K562 (cell line): ENCODE results near the gene URI1. TPM values are rescaled to one million over a fixed set of nuclear protein-coding genes. Genes with fewer than 3 reads are reported as not detected.

Experiments
- ATAC-seq: fragments of 200-7000 bp; cut with Tn5 transposase; 3 replicates; pipeline ENCODE4 v1.9.1; 2020; ENCODE audit warnings: moderate library complexity
- BruUV-seq: library from RNA; stranded (reverse); fragments of 400-500 nt; replicated peaks from 2 replicates; lab custom pipeline; 2021; lab: Mats Ljungman, UMichigan
- CTCF ChIA-PET: fragments of 300-600 bp; formaldehyde crosslinking; extraction: SDS; loops from one replicate; lab custom pipeline; 2021; ENCODE audit warnings: low intra/inter-chr PET ratio; lab: Yijun Ruan, JAX
- POLR2A ChIA-PET: fragments of 300-600, 350-650 bp; sonication (Branson Sonifier 250); formaldehyde crosslinking; extraction: SDS; loops from one replicate; lab custom pipeline; 2021; ENCODE audit warnings: antibody characterized with exemption, inconsistent platforms; lab: Yijun Ruan, JAX
- DNase-seq, 4 experiments: peaks; one replicate each; pipeline versions ENCODE4 v3.0.0 to v3.0.0-alpha.2; 2011 to 2018; ENCODE audit warnings: low spot score in 3 of 4, mixed read lengths in 3 of 4; ENCODE audit errors: extremely low read depth in 1 of 4
- FAIRE-seq: peaks from 2 replicates; lab custom pipeline; 2011; peaks lifted over from hg19 to GRCh38; lab: Jason Lieb, UNC
- H2AFZ ChIP-seq: 2 replicates; pipeline ENCODE4 v1.6.0; 2011; ENCODE audit warnings: low read depth, low read length, control low read depth, inconsistent platforms
- H3K27ac ChIP-seq: fragments of 200-600 bp; 3 replicates; pipeline ENCODE4 v1.8.0; 2011; ENCODE audit warnings: low read depth, mild to moderate bottlenecking, control low read depth, inconsistent platforms, low read length, moderate library complexity, mixed read lengths; ENCODE audit errors: extremely low read depth
- H3K27me3 ChIP-seq, 2 experiments: fragments of 300-600 bp in 1 of 2; 2 replicates in 1 of 2; 3 replicates in 1 of 2; pipeline versions ENCODE4 v1.6.0 to v1.8.0; 2011; ENCODE audit warnings: inconsistent platforms in 2 of 2, low read length in 2 of 2, mild to moderate bottlenecking in 1 of 2, mixed read lengths in 1 of 2, moderate library complexity in 1 of 2; ENCODE audit not compliant: control insufficient read depth in 2 of 2, insufficient read depth in 2 of 2
- H3K36me3 ChIP-seq: fragments of 300-600 bp; 3 replicates; pipeline ENCODE4 v1.8.0; 2011; ENCODE audit warnings: mild to moderate bottlenecking, low read length, inconsistent platforms; ENCODE audit not compliant: control insufficient read depth, insufficient read depth
- H3K4me1 ChIP-seq, 2 experiments: fragments of 200-600 bp in 1 of 2; replicated peaks in 1 of 2; 2 replicates in 1 of 2; 3 replicates in 1 of 2; pipeline versions ENCODE4 v1.5.1 to v1.8.0; 2011; ENCODE audit warnings: inconsistent platforms in 2 of 2, low read length in 2 of 2, mild to moderate bottlenecking in 1 of 2, mixed read lengths in 1 of 2, moderate library complexity in 1 of 2; ENCODE audit not compliant: control insufficient read depth in 2 of 2, insufficient read depth in 2 of 2
- H3K4me2 ChIP-seq: 2 replicates; pipeline ENCODE4 v1.6.1; 2011; ENCODE audit warnings: low read length, control low read depth, inconsistent platforms, mixed read lengths; ENCODE audit not compliant: insufficient read depth
- H3K4me3 ChIP-seq: fragments of 200-600 bp; sonication (generic), shearing (Covaris generic); 2 replicates; pipeline ENCODE4 v1.5.1; 2016; ENCODE audit warnings: control low read depth, inconsistent platforms
- H3K79me2 ChIP-seq: fragments of 200-600 bp; 3 replicates; pipeline ENCODE4 v1.8.0; 2011; ENCODE audit warnings: low read length, inconsistent platforms; ENCODE audit not compliant: control insufficient read depth, insufficient read depth
- H3K9ac ChIP-seq, 2 experiments: 2 replicates each; pipeline versions ENCODE4 v1.6.0 to v1.6.1; 2011; ENCODE audit warnings: low read depth in 2 of 2, low read length in 2 of 2, control low read depth in 1 of 2, inconsistent platforms in 1 of 2, mild to moderate bottlenecking in 1 of 2, mixed read lengths in 1 of 2; ENCODE audit not compliant: insufficient read depth in 1 of 2
- H3K9me1 ChIP-seq: one replicate; pipeline ENCODE4 v1.6.0; 2011; ENCODE audit warnings: inconsistent platforms, mild to moderate bottlenecking, low read length, moderate library complexity; ENCODE audit not compliant: control insufficient read depth, insufficient read depth
- H3K9me3 ChIP-seq: replicated peaks from 2 replicates; pipeline ENCODE4 v1.5.1; 2011; ENCODE audit warnings: low read depth, low read length, inconsistent platforms; ENCODE audit not compliant: control insufficient read depth, insufficient read depth
- H4K20me1 ChIP-seq: replicated peaks from 2 replicates; pipeline ENCODE4 v1.6.1; 2011; ENCODE audit warnings: low read length, inconsistent platforms, mixed read lengths; ENCODE audit not compliant: control insufficient read depth, insufficient read depth
- FOXJ2 ChIP-seq: fragments of 200-800 bp; sonication (Bioruptor generic); IDR thresholded peaks from 2 replicates; pipeline ENCODE4 v1.6.1; 2016; ENCODE audit warnings: missing genetic modification characterization, missing compliant biosample characterization
- FOXM1 ChIP-seq, 2 experiments: fragments of 450-650 bp in 1 of 2; sonication (generic) in 1 of 2; formaldehyde crosslinking in 1 of 2; IDR thresholded peaks; 2 replicates each; pipeline versions ENCODE4 v1.6.1 to v1.9.0; 2017 to 2022; ENCODE audit warnings: low read depth in 2 of 2, mild to moderate bottlenecking in 2 of 2, missing genetic modification reagents in 1 of 2, moderate library complexity in 1 of 2
- MYBL2 ChIP-seq, 2 experiments: fragments of 450-650 bp in 1 of 2; sonication (generic) in 1 of 2; formaldehyde crosslinking in 1 of 2; IDR thresholded peaks; 2 replicates each; pipeline versions ENCODE4 v1.6.1 to v1.8.1; 2017 to 2022; ENCODE audit warnings: borderline replicate concordance in 1 of 2, inconsistent platforms in 1 of 2, low read depth in 1 of 2, mild to moderate bottlenecking in 1 of 2, missing genetic modification reagents in 1 of 2, moderate library complexity in 1 of 2
- MYC ChIP-seq, 2 experiments: fragments of 250-450 bp in 1 of 2; sonication (Bioruptor Pico) in 1 of 2; IDR thresholded peaks; 2 replicates each; pipeline versions ENCODE4 v1.5.1 to v1.6.1; 2012 to 2021; ENCODE audit warnings: low read depth in 2 of 2, borderline replicate concordance in 1 of 2, improper control_type of control experiment in 1 of 2, low read length in 1 of 2, mild to moderate bottlenecking in 1 of 2, moderate library complexity in 1 of 2
- NR2C2 ChIP-seq, 2 experiments: fragments of 200-800 bp in 1 of 2; sonication (Bioruptor generic) in 1 of 2; sonication (generic) in 1 of 2; formaldehyde crosslinking in 1 of 2; IDR thresholded peaks; 2 replicates each; pipeline versions ENCODE4 v1.6.1 to v1.8.0; 2016 to 2022; ENCODE audit warnings: mild to moderate bottlenecking in 1 of 2, missing compliant biosample characterization in 1 of 2, missing genetic modification characterization in 1 of 2, missing genetic modification reagents in 1 of 2
- ZFP36 ChIP-seq: fragments of 150-350 bp; IDR thresholded peaks from 2 replicates; pipeline ENCODE4 v1.6.1; 2018; ENCODE audit warnings: low read length, low read depth; ENCODE audit not compliant: partially characterized antibody
- ZNF316 ChIP-seq: fragments of 450-650 bp; IDR thresholded peaks from 2 replicates; pipeline ENCODE4 v1.6.1; 2016
- WGBS: fragments of 100-300 bp; shearing (Covaris generic); methylation state at CpG from one replicate; pipeline ENCODE4 v1.1.6; 2016; ENCODE audit warnings: low coverage, mixed read lengths; ENCODE audit not compliant: insufficient coverage; ENCODE audit errors: missing lambda C conversion rate; 5-methylcytosine and 5-hydroxymethylcytosine counted together
- in situ Hi-C: fragments of 300-500 bp; cut with MboI; formaldehyde crosslinking; loops from 4 replicates; pipeline ENCODE4 v1.15.0; 2018; ENCODE audit warnings: inconsistent platforms, mixed read lengths
- intact Hi-C: fragments of 100-400 bp; cut with micrococcal nuclease; formaldehyde crosslinking; loops from 2 replicates; pipeline ENCODE4 v1.14.2; 2022
- polyA plus RNA-seq, 8 experiments: library from polyadenylated mRNA; depleted of rRNA in 4 of 8; stranded (reverse) in 5 of 8; unstranded in 3 of 8; fragments of >200 nt; fragmentation: Nextera tagmentation in 2 of 8; fragmentation: Illumina TruSeq in 1 of 8; extraction: Ambion mirVana in 2 of 8; extraction: Trizol in 1 of 8; gene quantifications; 2 replicates each; pipeline versions ENCODE4 v1.2.1 to v1.2.3, GENCODE V29; 2011 to 2014; ENCODE audit warnings: inconsistent platforms in 1 of 8, missing spikeins in 1 of 8
- total RNA-seq, 7 experiments: library from RNA; depleted of rRNA in 6 of 7; stranded (reverse); fragments of >200 nt in 6 of 7; fragmentation: Illumina TruSeq in 2 of 7; extraction: Trizol in 2 of 7; gene quantifications; 2 replicates each; pipeline versions ENCODE4 v1.2.1 to v1.2.3, GENCODE V29; 2011 to 2021; ENCODE audit warnings: low replicate concordance in 1 of 7
- TF ChIP-seq, protein P1 (sequence below): fragments of 450-650 bp; formaldehyde crosslinking; IDR thresholded peaks from 2 replicates; pipeline ENCODE4 v1.4.0; 2022; ENCODE audit warnings: missing genetic modification characterization
- TF ChIP-seq, protein P2 (sequence below): fragments of 250-450 bp; sonication (Bioruptor Pico); IDR thresholded peaks from 2 replicates; pipeline ENCODE4 v1.5.0; 2022; ENCODE audit warnings: mild to moderate bottlenecking

Gene URI1
- total and polyA plus RNA-seq, 9 of the 15 experiments (the other 6 are each of a cell fraction or from before 2014, with no cell fraction given) = 16.9 to 87.4 (median 63.9) TPM

DNA sequence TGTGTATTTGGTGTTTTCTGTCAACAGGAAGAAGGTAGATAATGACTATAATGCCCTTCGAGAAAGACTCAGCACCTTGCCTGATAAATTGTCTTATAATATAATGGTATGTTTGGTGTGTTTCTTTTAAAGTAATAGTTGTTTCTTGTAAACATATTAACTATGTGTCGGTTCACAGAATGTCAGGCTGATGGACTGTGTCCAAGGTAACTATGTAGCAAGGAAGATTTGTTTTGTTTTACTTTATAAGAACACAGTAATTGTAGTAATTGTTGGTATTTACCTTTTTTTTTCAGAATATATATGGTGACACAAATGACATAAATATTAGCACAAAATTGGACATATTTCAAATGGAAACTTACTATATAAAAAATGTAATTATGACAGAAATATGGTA lies 43.2 kb downstream of the URI1 start (continued):
- TF ChIP-seq, protein P1, sequence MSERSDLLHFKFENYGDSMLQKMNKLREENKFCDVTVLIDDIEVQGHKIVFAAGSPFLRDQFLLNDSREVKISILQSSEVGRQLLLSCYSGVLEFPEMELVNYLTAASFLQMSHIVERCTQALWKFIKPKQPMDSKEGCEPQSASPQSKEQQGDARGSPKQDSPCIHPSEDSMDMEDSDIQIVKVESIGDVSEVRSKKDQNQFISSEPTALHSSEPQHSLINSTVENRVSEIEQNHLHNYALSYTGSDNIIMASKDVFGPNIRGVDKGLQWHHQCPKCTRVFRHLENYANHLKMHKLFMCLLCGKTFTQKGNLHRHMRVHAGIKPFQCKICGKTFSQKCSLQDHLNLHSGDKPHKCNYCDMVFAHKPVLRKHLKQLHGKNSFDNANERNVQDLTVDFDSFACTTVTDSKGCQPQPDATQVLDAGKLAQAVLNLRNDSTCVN (CRISPR knock-in tag) = no peak
- TF ChIP-seq, protein P2, sequence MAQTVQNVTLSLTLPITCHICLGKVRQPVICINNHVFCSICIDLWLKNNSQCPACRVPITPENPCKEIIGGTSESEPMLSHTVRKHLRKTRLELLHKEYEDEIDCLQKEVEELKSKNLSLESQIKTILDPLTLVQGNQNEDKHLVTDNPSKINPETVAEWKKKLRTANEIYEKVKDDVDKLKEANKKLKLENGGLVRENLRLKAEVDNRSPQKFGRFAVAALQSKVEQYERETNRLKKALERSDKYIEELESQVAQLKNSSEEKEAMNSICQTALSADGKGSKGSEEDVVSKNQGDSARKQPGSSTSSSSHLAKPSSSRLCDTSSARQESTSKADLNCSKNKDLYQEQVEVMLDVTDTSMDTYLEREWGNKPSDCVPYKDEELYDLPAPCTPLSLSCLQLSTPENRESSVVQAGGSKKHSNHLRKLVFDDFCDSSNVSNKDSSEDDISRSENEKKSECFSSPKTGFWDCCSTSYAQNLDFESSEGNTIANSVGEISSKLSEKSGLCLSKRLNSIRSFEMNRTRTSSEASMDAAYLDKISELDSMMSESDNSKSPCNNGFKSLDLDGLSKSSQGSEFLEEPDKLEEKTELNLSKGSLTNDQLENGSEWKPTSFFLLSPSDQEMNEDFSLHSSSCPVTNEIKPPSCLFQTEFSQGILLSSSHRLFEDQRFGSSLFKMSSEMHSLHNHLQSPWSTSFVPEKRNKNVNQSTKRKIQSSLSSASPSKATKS (CRISPR knock-in tag) = no peak
- no peak for TF ChIP-seq NR2C2 (CRISPR knock-in tag; IDR thresholded peaks at IDR 0.05)
- TF ChIP-seq NR2C2 (tag; IDR thresholded peaks at IDR 0.05) = no peak
- TF ChIP-seq ZFP36 = no peak
- no peak for TF ChIP-seq MYC (IDR thresholded peaks at IDR 0.05; ENCODE audit: low read depth, low read length)
- TF ChIP-seq MYC (CRISPR knock-in tag; IDR thresholded peaks at IDR 0.05; ENCODE audit: borderline replicate concordance, low read depth) = no peak

DNA sequence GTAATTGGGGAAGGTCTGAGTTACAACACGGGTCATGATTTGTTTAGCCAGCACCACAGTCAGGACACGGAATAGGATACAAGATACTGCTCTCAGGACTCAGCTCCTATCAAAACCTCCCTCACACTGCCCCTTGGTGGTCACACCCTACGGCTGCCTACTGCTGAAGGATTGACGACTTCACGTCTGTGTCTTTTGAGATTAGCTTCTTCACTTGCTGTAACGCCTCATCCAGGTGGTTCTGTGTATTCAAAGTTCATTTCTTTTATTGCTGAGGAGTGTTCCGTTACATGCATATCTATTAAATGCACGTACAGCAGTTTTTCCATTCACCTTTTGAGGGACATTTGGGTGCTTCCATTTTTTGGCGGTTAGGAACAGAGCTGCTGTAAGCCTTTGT lies 46.3 kb downstream of the URI1 start:
- ChIA-PET POLR2A (interaction anchor here (0.6 to 2.1 kb wide), 4 partner anchors 11 to 46 kb away, joined by 3 to 16 read pairs (median 4); partner anchors contain the start of gene URI1), CTCF (interaction anchor here (1.4 kb wide), 1 partner anchor 131 kb away, joined by 5 read pairs; no protein-coding TSS in a partner anchor)
- Histone ChIP-seq H3K9me1 (no peaks in the 10 kb centered on the region), H3K4me3 (no peak overlapping the region), H3K79me2 (peaks cover 70% of the 10 kb centered on the region), H3K9ac (no peak overlapping the region), H3K4me2 (peak overlapping the region; percentile 35; the same call in 1 of the 2 replicates), H4K20me1 (no peaks in the 10 kb centered on the region), H3K27ac (peak overlapping the region; percentile 34; the same call in 1 of the 3 replicates), H2AFZ (no peak overlapping the region), H3K4me1 (peaks cover 2 to 3% of the 10 kb centered on the region in 2 experiments; a peak in 3 of 5 replicates), H3K36me3 (peaks cover 47% of the 10 kb centered on the region), H3K27me3 (no peaks in the 10 kb centered on the region), H3K9me3 (no peaks in the 10 kb centered on the region)
- ATAC-seq = peak; percentile 100
- intact Hi-C loops = loop anchor here (10.0 kb wide), 1 partner anchor 104 kb away; no protein-coding TSS in a partner anchor
- peak; percentile 49 to 83 (median 67) for DNase-seq
- FAIRE-seq = peak; percentile 82
- in situ Hi-C loops = no loop called here
- 22% methylated on average over 9 of the region's 9 CpGs for WGBS
- BruUV-seq = no TSS peak
- 0 out of 2 replicates have a peak, but pooled peaks have one; percentile 51 for TF ChIP-seq FOXM1 (IDR thresholded peaks at IDR 0.05; ENCODE audit: low read depth)
- TF ChIP-seq FOXM1 (CRISPR knock-in tag; IDR thresholded peaks at IDR 0.05; ENCODE audit: low read depth) = no peak
- TF ChIP-seq FOXJ2 (tag) = no peak
- peak; percentile 46; the same call in 1 of the 2 replicates for TF ChIP-seq MYBL2 (IDR thresholded peaks at IDR 0.05; ENCODE audit: low read depth)
- TF ChIP-seq MYBL2 (CRISPR knock-in tag; IDR thresholded peaks at IDR 0.05; ENCODE audit: borderline replicate concordance) = no peak
- TF ChIP-seq, protein P1 (CRISPR knock-in tag) = no peak
- peak; percentile 94 for TF ChIP-seq ZNF316
